GM10266 (cell line): Measurements from ENCODE around the gene ADCY3.

Source experiments
- DNase-seq: peaks from one replicate; pipeline ENCODE4 v3.0.0; 2012; ENCODE audit errors: extremely low spot score
- CTCF ChIP-seq: IDR thresholded peaks from 2 replicates; pipeline ENCODE4 v1.5.1; 2012; ENCODE audit warnings: mild to moderate bottlenecking, low read depth; ENCODE audit not compliant: control insufficient read depth, insufficient read depth; ENCODE audit errors: missing control alignments

Gene ADCY3

GRCh38 chr2:24898122-24899109, 21.6 kb downstream of the ADCY3 start:
- DNase-seq, result no peak
- no peak for TF ChIP-seq CTCF

GRCh38 chr2:24894750-24895149, 25.3 kb downstream of the ADCY3 start:
- DNase-seq, result no peak
- TF ChIP-seq CTCF, result no peak

- TF ChIP-seq CTCF, result no peak
- no peak for DNase-seq
Measured at GRCh38 chr2:24893934-24894333, 26.1 kb downstream of the ADCY3 start.

- no peak for DNase-seq
- TF ChIP-seq CTCF, result no peak
Measured at GRCh38 chr2:24892928-24893327, 27.1 kb downstream of the ADCY3 start.

GRCh38 chr2:24891201-24891600, 28.8 kb downstream of the ADCY3 start:
- no peak for DNase-seq

GRCh38 chr2:24889221-24889620, 30.8 kb downstream of the ADCY3 start:
- DNase-seq, result no peak
- no peak for TF ChIP-seq CTCF

More at GRCh38 chr2:24891201-24891600, 28.8 kb downstream of the ADCY3 start:
- TF ChIP-seq CTCF, result no peak

- DNase-seq, result no peak
- no peak for TF ChIP-seq CTCF
Measured at GRCh38 chr2:24888177-24888576, 31.9 kb downstream of the ADCY3 start.
